K562 (cell line): ENCODE measurements around the gene CFAP126. TPM values are rescaled to one million over a fixed set of nuclear protein-coding genes. Genes with fewer than 3 reads are reported as not detected.
A peak's percentile ranks its signal among the peaks of the same experiment; 100 is the strongest.

ENCODE experiments used
- ATAC-seq: fragments of 200-7000 bp; cut with Tn5 transposase; 3 replicates; pipeline ENCODE4 v1.9.1; 2020; ENCODE audit warnings: moderate library complexity
- Bru-seq: library from RNA; stranded (reverse); fragments of 400-500 nt; gene quantifications from one replicate; lab custom pipeline; 2021; lab: Mats Ljungman, UMichigan
- BruChase-seq, 2 experiments: library from RNA; stranded (reverse); fragments of 400-500 nt; gene quantifications; one replicate each; lab custom pipeline; 2021; lab: Mats Ljungman, UMichigan
- BruUV-seq: library from RNA; stranded (reverse); fragments of 400-500 nt; replicated peaks from 2 replicates; lab custom pipeline; 2021; lab: Mats Ljungman, UMichigan
- CTCF ChIA-PET: fragments of 300-600 bp; formaldehyde crosslinking; extraction: SDS; loops from one replicate; lab custom pipeline; 2021; ENCODE audit warnings: low intra/inter-chr PET ratio; lab: Yijun Ruan, JAX
- POLR2A ChIA-PET: fragments of 300-600, 350-650 bp; sonication (Branson Sonifier 250); formaldehyde crosslinking; extraction: SDS; loops from one replicate; lab custom pipeline; 2021; ENCODE audit warnings: antibody characterized with exemption, inconsistent platforms; lab: Yijun Ruan, JAX
- DNase-seq, 4 experiments: peaks; one replicate each; pipeline versions ENCODE4 v3.0.0 to v3.0.0-alpha.2; 2011 to 2018; ENCODE audit warnings: low spot score in 3 of 4, mixed read lengths in 3 of 4; ENCODE audit errors: extremely low read depth in 1 of 4
- FAIRE-seq: peaks from 2 replicates; lab custom pipeline; 2011; peaks lifted over from hg19 to GRCh38; lab: Jason Lieb, UNC
- H2AFZ ChIP-seq: 2 replicates; pipeline ENCODE4 v1.6.0; 2011; ENCODE audit warnings: low read depth, low read length, control low read depth, inconsistent platforms
- H3K27ac ChIP-seq: fragments of 200-600 bp; 3 replicates; pipeline ENCODE4 v1.8.0; 2011; ENCODE audit warnings: low read depth, mild to moderate bottlenecking, control low read depth, inconsistent platforms, low read length, moderate library complexity, mixed read lengths; ENCODE audit errors: extremely low read depth
- H3K27me3 ChIP-seq, 2 experiments: fragments of 300-600 bp in 1 of 2; 2 replicates in 1 of 2; 3 replicates in 1 of 2; pipeline versions ENCODE4 v1.6.0 to v1.8.0; 2011; ENCODE audit warnings: inconsistent platforms in 2 of 2, low read length in 2 of 2, mild to moderate bottlenecking in 1 of 2, mixed read lengths in 1 of 2, moderate library complexity in 1 of 2; ENCODE audit not compliant: control insufficient read depth in 2 of 2, insufficient read depth in 2 of 2
- H3K36me3 ChIP-seq: fragments of 300-600 bp; 3 replicates; pipeline ENCODE4 v1.8.0; 2011; ENCODE audit warnings: mild to moderate bottlenecking, low read length, inconsistent platforms; ENCODE audit not compliant: control insufficient read depth, insufficient read depth
- H3K4me1 ChIP-seq, 2 experiments: fragments of 200-600 bp in 1 of 2; replicated peaks in 1 of 2; 2 replicates in 1 of 2; 3 replicates in 1 of 2; pipeline versions ENCODE4 v1.5.1 to v1.8.0; 2011; ENCODE audit warnings: inconsistent platforms in 2 of 2, low read length in 2 of 2, mild to moderate bottlenecking in 1 of 2, mixed read lengths in 1 of 2, moderate library complexity in 1 of 2; ENCODE audit not compliant: control insufficient read depth in 2 of 2, insufficient read depth in 2 of 2
- H3K4me2 ChIP-seq: 2 replicates; pipeline ENCODE4 v1.6.1; 2011; ENCODE audit warnings: low read length, control low read depth, inconsistent platforms, mixed read lengths; ENCODE audit not compliant: insufficient read depth
- H3K4me3 ChIP-seq: fragments of 200-600 bp; sonication (generic), shearing (Covaris generic); 2 replicates; pipeline ENCODE4 v1.5.1; 2016; ENCODE audit warnings: control low read depth, inconsistent platforms
- H3K79me2 ChIP-seq: fragments of 200-600 bp; 3 replicates; pipeline ENCODE4 v1.8.0; 2011; ENCODE audit warnings: low read length, inconsistent platforms; ENCODE audit not compliant: control insufficient read depth, insufficient read depth
- H3K9ac ChIP-seq, 2 experiments: 2 replicates each; pipeline versions ENCODE4 v1.6.0 to v1.6.1; 2011; ENCODE audit warnings: low read depth in 2 of 2, low read length in 2 of 2, control low read depth in 1 of 2, inconsistent platforms in 1 of 2, mild to moderate bottlenecking in 1 of 2, mixed read lengths in 1 of 2; ENCODE audit not compliant: insufficient read depth in 1 of 2
- H3K9me1 ChIP-seq: one replicate; pipeline ENCODE4 v1.6.0; 2011; ENCODE audit warnings: inconsistent platforms, mild to moderate bottlenecking, low read length, moderate library complexity; ENCODE audit not compliant: control insufficient read depth, insufficient read depth
- H3K9me3 ChIP-seq: replicated peaks from 2 replicates; pipeline ENCODE4 v1.5.1; 2011; ENCODE audit warnings: low read depth, low read length, inconsistent platforms; ENCODE audit not compliant: control insufficient read depth, insufficient read depth
- H4K20me1 ChIP-seq: replicated peaks from 2 replicates; pipeline ENCODE4 v1.6.1; 2011; ENCODE audit warnings: low read length, inconsistent platforms, mixed read lengths; ENCODE audit not compliant: control insufficient read depth, insufficient read depth
- DNMT1 ChIP-seq: fragments of 450-650 bp; IDR thresholded peaks from 2 replicates; pipeline ENCODE4 v1.6.1; 2016; ENCODE audit warnings: antibody characterized with exemption, mild to moderate bottlenecking
- EGR1 ChIP-seq: fragments of 450-650 bp; conservative IDR thresholded peaks from 2 replicates; pipeline ENCODE4 v1.6.1; 2017; ENCODE audit warnings: mild to moderate bottlenecking
- FOXP1 ChIP-seq: sonication (generic); formaldehyde crosslinking; IDR thresholded peaks from 2 replicates; pipeline ENCODE4 v1.8.0; 2022; ENCODE audit warnings: mild to moderate bottlenecking, missing genetic modification reagents
- REST ChIP-seq, 2 experiments: fragments of 450-650 bp; formaldehyde crosslinking in 1 of 2; IDR thresholded peaks; 2 replicates each; pipeline versions ENCODE4 v1.4.0 to v1.6.1; 2014 to 2020; ENCODE audit warnings: mild to moderate bottlenecking in 2 of 2, borderline replicate concordance in 1 of 2, low read depth in 1 of 2
- SIRT6 ChIP-seq: IDR thresholded peaks from one replicate; pipeline ENCODE4 v1.6.1; 2012; ENCODE audit warnings: low read depth, mild to moderate bottlenecking, control low read depth, inconsistent platforms, low read length, moderate library complexity
- TRIM24 ChIP-seq, 2 experiments: fragments of 450-650 bp; IDR thresholded peaks; 2 replicates each; pipeline ENCODE4 v1.6.1; 2016
- YY1 ChIP-seq, 3 experiments: IDR thresholded peaks; 2 replicates each; pipeline ENCODE4 v1.6.1; 2011; ENCODE audit warnings: low read length in 2 of 3, mild to moderate bottlenecking in 2 of 3, moderate library complexity in 2 of 3, borderline replicate concordance in 1 of 3, control low read depth in 1 of 3, low read depth in 1 of 3; ENCODE audit not compliant: insufficient read depth in 3 of 3, insufficient replicate concordance in 2 of 3, control insufficient read depth in 1 of 3, insufficient read length in 1 of 3; ENCODE audit errors: extremely low read depth in 1 of 3
- ZNF57 ChIP-seq: fragments of 450-650 bp; formaldehyde crosslinking; IDR thresholded peaks from 2 replicates; pipeline ENCODE4 v1.4.0; 2020; ENCODE audit warnings: mild to moderate bottlenecking, moderate library complexity
- whole genome bisulfite sequencing: fragments of 100-300 bp; shearing (Covaris generic); methylation state at CpG from one replicate; pipeline ENCODE4 v1.1.6; 2016; ENCODE audit warnings: low coverage, mixed read lengths; ENCODE audit not compliant: insufficient coverage; ENCODE audit errors: missing lambda C conversion rate; 5-methylcytosine and 5-hydroxymethylcytosine counted together
- in situ Hi-C: fragments of 300-500 bp; cut with MboI; formaldehyde crosslinking; loops from 4 replicates; pipeline ENCODE4 v1.15.0; 2018; ENCODE audit warnings: inconsistent platforms, mixed read lengths
- intact Hi-C: fragments of 100-400 bp; cut with micrococcal nuclease; formaldehyde crosslinking; loops from 2 replicates; pipeline ENCODE4 v1.14.2; 2022
- long read RNA-seq, 3 experiments: library from polyadenylated mRNA in 2 of 3; library from RNA in 1 of 3; unstranded in 2 of 3; stranded (forward) in 1 of 3; transcript quantifications; one replicate each; pipeline ENCODE4 v2.0.0, GENCODE V29; 2019 to 2022
- polyA minus RNA-seq, 3 experiments: library from RNA; depleted of rRNA, polyadenylated mRNA; stranded (reverse); fragments of >200 nt; gene quantifications; 2 replicates each; pipeline ENCODE4 v1.2.3, GENCODE V29; 2011
- polyA plus RNA-seq, 8 experiments: library from polyadenylated mRNA; depleted of rRNA in 4 of 8; stranded (reverse) in 5 of 8; unstranded in 3 of 8; fragments of >200 nt; fragmentation: Nextera tagmentation in 2 of 8; fragmentation: Illumina TruSeq in 1 of 8; extraction: Ambion mirVana in 2 of 8; extraction: Trizol in 1 of 8; gene quantifications; 2 replicates each; pipeline versions ENCODE4 v1.2.1 to v1.2.3, GENCODE V29; 2011 to 2014; ENCODE audit warnings: inconsistent platforms in 1 of 8, missing spikeins in 1 of 8
- total RNA-seq, 7 experiments: library from RNA; depleted of rRNA in 6 of 7; stranded (reverse); fragments of >200 nt in 6 of 7; fragmentation: Illumina TruSeq in 2 of 7; extraction: Trizol in 2 of 7; gene quantifications; 2 replicates each; pipeline versions ENCODE4 v1.2.1 to v1.2.3, GENCODE V29; 2011 to 2021; ENCODE audit warnings: low replicate concordance in 1 of 7

The CFAP126 gene
- total RNA-seq (2011; cell fraction: chromatin; rRNA removed; ENCODE audit: low replicate concordance), result not detected in 2 replicates
- not detected in 2 replicates for total RNA-seq (2011; cell fraction: nucleolus; rRNA removed)
- not detected in 2 replicates for total RNA-seq (2011; cell fraction: nucleoplasm; rRNA removed)
- not detected in 2 replicates for total RNA-seq (2014; rRNA removed)
- not detected in 2 replicates for total RNA-seq (2014; rRNA removed; fragmentation: Illumina TruSeq; extraction: Trizol)
- not detected in 2 replicates for total RNA-seq (2015; rRNA removed; fragmentation: Illumina TruSeq; extraction: Trizol)
- total RNA-seq (2021), result not detected in 2 replicates
- polyA plus RNA-seq (2011; rRNA removed), result not detected in 2 replicates
- polyA plus RNA-seq (2011; cell fraction: cytosol; rRNA removed), result not detected in 2 replicates
- polyA plus RNA-seq (2011; cell fraction: nucleus; rRNA removed), result not detected in 2 replicates
- polyA plus RNA-seq (2012), result not detected in 2 replicates
- not detected in 2 replicates for polyA plus RNA-seq (2014; fragmentation: Illumina TruSeq; extraction: Trizol)
- not detected for polyA plus RNA-seq (2014; fragmentation: Nextera tagmentation; extraction: Ambion mirVana)
- not detected in 2 replicates for polyA plus RNA-seq (2014; rRNA removed)
- polyA minus RNA-seq (2011; rRNA and poly(A)+ RNA removed), result not detected in 2 replicates
- polyA minus RNA-seq (2011; cell fraction: cytosol; rRNA and poly(A)+ RNA removed), result not detected in 2 replicates
- not detected in 2 replicates for polyA minus RNA-seq (2011; cell fraction: nucleus; rRNA and poly(A)+ RNA removed)
- percentile 16 among the genes with signal in this experiment for Bru-seq, nascent RNA
- not detected for BruChase-seq, experiment 1, labeled RNA remaining after a 2-hour chase
- percentile 23 among the genes with signal in this experiment for BruChase-seq, experiment 2, labeled RNA remaining after a 6-hour chase
- long read RNA-seq, experiment 1, result 0 reads
- long read RNA-seq, experiment 2, result 0 reads
- long read RNA-seq, experiment 3, result 0 reads

GRCh38 chr1:161367684-161368400 lies at the start of gene CFAP126:
TSS of gene CFAP126 (minus strand) at chr1:161367876. CDS start at chr1:161367868, 8 bp downstream.
- H3K4me3 ChIP-seq, result no peak within 1 kb of the TSS
- H3K4me2 ChIP-seq, result no peak within 1 kb of the TSS
- TSS peak; percentile 8 for BruUV-seq
- ChIA-PET CTCF (interaction anchor here (1.0 to 1.5 kb wide), 3 partner anchors 140 to 186 kb away, joined by 3 to 9 read pairs (median 5); no protein-coding TSS in a partner anchor), POLR2A (interaction anchor here (1.5 kb wide), 1 partner anchor 43 kb away, joined by 3 read pairs; no protein-coding TSS in a partner anchor)
- no peaks in the 10 kb centered on the region for H3K27me3 ChIP-seq
- no peak within 1 kb of the TSS for H3K9ac ChIP-seq
- peaks cover 35% of the 10 kb centered on the region for H3K36me3 ChIP-seq
- in situ Hi-C loops, result no loop called here
- FAIRE-seq (peak; percentile 82), ATAC-seq (peak; percentile 99), DNase-seq (peak; percentile 70 to 79 (median 76))
- no peak within 1 kb of the TSS; the same call in 2 of the 3 replicates for H3K27ac ChIP-seq
- 32% methylated on average over 6 of the region's 6 CpGs for WGBS
- no peaks in the 10 kb centered on the region for H3K9me3 ChIP-seq
- intact Hi-C loops, result loop anchor here (5.0 kb wide), 2 partner anchors 61 to 141 kb away; partner anchors contain the start of genes MPZ and TOMM40L
- H3K79me2 ChIP-seq, result no peaks in the 10 kb centered on the region
- no peaks in the 10 kb centered on the region for H4K20me1 ChIP-seq
- H2AFZ ChIP-seq, result no peak within 1 kb of the TSS
- no peaks in the 10 kb centered on the region for H3K9me1 ChIP-seq
- H3K4me1 ChIP-seq, result peaks cover 2 to 3% of the 10 kb centered on the region in 2 experiments; a peak in 3 of 5 replicates
- TF ChIP-seq DNMT1 (no peak), TRIM24 (IDR thresholded peaks at IDR 0.05) (no peak), YY1 (IDR thresholded peaks at IDR 0.05; ENCODE audit: borderline replicate concordance in 1 of 3, control insufficient read depth in 1 of 3, extremely low read depth in 1 of 3, insufficient read depth in 3 of 3, insufficient read length in 1 of 3, insufficient replicate concordance in 2 of 3, low read depth in 1 of 3, low read length in 2 of 3) (peak in 1 of 3 experiments; percentile 16), FOXP1 (CRISPR knock-in tag) (no peak), REST (IDR thresholded peaks at IDR 0.05; ENCODE audit: borderline replicate concordance) (peak; percentile 16; the same call in 1 of the 2 replicates), REST (CRISPR knock-in tag; IDR thresholded peaks at IDR 0.05; ENCODE audit: low read depth) (no peak), ZNF57 (CRISPR knock-in tag) (no peak), SIRT6 (no peak), EGR1 (no peak)
